Left ventricle myocardium inferior (tissue), 1 donor: ENCODE data around the gene SLC12A9. TPM values are rescaled to one million over a fixed set of nuclear protein-coding genes. Genes with fewer than 3 reads are reported as not detected.
"Not testable (repeated sequence)": the region's sequence is repeated elsewhere in the genome, so short reads cannot be mapped to it uniquely, and the experiment has no call there.

Experiments used
- DNase-seq: peaks from one replicate; pipeline ENCODE4 v3.0.0-alpha.2; 2020
- H3K27ac ChIP-seq: fragments of 200-600 bp; replicated peaks from 2 replicates; pipeline ENCODE4 v1.8.0; 2021
- H3K27me3 ChIP-seq: fragments of 200-600 bp; 2 replicates; pipeline ENCODE4 v1.8.0; 2021; ENCODE audit warnings: low read depth
- H3K36me3 ChIP-seq: fragments of 200-600 bp; 2 replicates; pipeline ENCODE4 v1.8.0; 2021
- H3K4me1 ChIP-seq: fragments of 200-600 bp; 2 replicates; pipeline ENCODE4 v1.8.0; 2021
- H3K4me3 ChIP-seq: fragments of 200-600 bp; 2 replicates; pipeline ENCODE4 v1.8.0; 2021; ENCODE audit warnings: mild to moderate bottlenecking, moderate library complexity
- H3K9me3 ChIP-seq: fragments of 200-600 bp; replicated peaks from 2 replicates; pipeline ENCODE4 v1.8.0; 2021
- CTCF ChIP-seq: fragments of 200-600 bp; IDR thresholded peaks from 2 replicates; pipeline ENCODE4 v1.8.0; 2021; ENCODE audit warnings: antibody characterized with exemption, mild to moderate bottlenecking, borderline replicate concordance
- intact Hi-C: fragments of 100-400 bp; cut with micrococcal nuclease; formaldehyde crosslinking; loops from one replicate; pipeline ENCODE4 v1.11.0; 2022
- total RNA-seq: library from RNA; stranded (reverse); fragmentation: NEBNext Ultra II Directional; extraction: Animal tissue kit (Norgen Biotek cat#: 25700); gene quantifications from one replicate; pipeline ENCODE4 v1.2.1, GENCODE V29; 2021
- donor health status: DM: no; HTN: yes; CAD: no; lungs with severe emphysema.

The SLC12A9 gene
- total RNA-seq, 1 donor from 2014 or later: 10.9 TPM

- Histone ChIP-seq H3K9me3 (no peaks in the 10 kb centered on the region), H3K36me3 (no peaks in the 10 kb centered on the region), H3K27ac (no peak overlapping the region), H3K27me3 (no peaks in the 10 kb centered on the region), H3K4me1 (peaks cover 9% of the 10 kb centered on the region), H3K4me3 (no peak overlapping the region)
- intact Hi-C loops: no loop called here
- no peak for TF ChIP-seq CTCF
- no peak for DNase-seq
Measured at GRCh38 chr7:100847360-100847759, 5.2 kb upstream of the SLC12A9 start.

DNA sequence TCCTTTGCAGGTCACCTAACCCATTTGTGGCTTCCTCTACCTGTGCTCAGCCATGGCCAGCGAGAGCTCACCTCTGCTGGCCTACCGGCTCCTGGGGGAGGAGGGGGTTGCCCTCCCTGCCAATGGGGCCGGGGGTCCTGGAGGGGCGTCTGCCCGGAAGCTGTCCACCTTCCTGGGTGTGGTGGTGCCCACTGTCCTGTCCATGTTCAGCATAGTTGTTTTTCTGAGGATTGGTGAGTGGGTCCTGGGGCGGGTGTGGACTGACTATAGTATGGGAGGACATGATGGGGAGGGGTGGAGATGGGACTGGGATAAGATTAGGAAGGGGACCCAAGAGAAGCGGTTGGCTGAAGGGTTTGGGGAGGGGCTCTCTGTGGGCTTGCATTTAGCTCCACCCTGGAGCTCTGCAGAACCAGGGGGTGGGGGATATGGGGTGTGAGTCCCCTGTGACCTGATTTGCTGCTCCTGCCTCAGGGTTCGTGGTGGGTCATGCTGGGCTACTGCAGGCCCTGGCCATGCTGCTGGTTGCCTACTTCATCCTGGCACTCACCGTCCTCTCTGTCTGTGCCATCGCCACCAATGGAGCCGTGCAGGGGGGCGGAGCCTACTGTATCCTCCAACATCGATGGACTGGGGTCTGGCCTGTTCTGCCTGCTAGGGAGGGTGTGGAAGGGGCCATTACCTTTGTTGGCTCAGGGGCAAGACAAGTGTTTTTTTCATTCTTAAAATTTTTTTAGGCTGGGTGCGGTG is 1.8 kb downstream of the SLC12A9 start:
- DNase-seq: no peak
- no peak overlapping the region for H3K27ac ChIP-seq
- H3K27me3 ChIP-seq: no peaks in the 10 kb centered on the region
- no peaks in the 10 kb centered on the region for H3K9me3 ChIP-seq
- intact Hi-C loops: loop anchor here (5.0 kb wide), 1 partner anchor 47 kb away; no protein-coding TSS in a partner anchor
- no peak overlapping the region for H3K4me3 ChIP-seq
- peaks cover 18% of the 10 kb centered on the region for H3K4me1 ChIP-seq
- TF ChIP-seq CTCF: no peak
- peaks cover 4% of the 10 kb centered on the region for H3K36me3 ChIP-seq

GRCh38 chr7:100854899-100855298 is 2.4 kb downstream of the SLC12A9 start:
- H3K27me3 ChIP-seq, H3K4me3 ChIP-seq, DNase-seq, H3K9me3 ChIP-seq, H3K36me3 ChIP-seq, H3K27ac ChIP-seq: not testable (repeated sequence)
- peaks cover 18% of the 10 kb centered on the region for H3K4me1 ChIP-seq
- intact Hi-C loops: loop anchor here (5.0 kb wide), 1 partner anchor 48 kb away; no protein-coding TSS in a partner anchor

DNA sequence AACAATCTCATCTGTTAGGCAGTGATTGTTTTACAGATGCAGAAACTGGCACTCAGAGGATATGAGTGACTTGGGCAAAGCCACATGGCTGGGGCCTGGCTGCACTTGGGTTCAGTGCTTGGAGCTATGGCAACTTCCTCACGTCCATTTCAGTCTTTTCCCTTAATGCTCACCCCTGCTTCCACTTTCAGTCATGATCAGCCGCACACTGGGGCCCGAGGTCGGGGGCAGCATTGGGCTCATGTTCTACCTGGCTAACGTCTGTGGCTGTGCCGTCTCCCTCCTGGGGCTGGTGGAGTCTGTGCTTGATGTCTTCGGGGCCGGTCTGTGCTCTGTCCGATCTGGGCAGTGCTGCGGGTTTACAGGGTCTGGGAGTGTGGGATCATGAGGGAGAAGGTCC is 3.0 kb downstream of the SLC12A9 start:
- intact Hi-C loops: no loop called here
- no peak for DNase-seq
- Histone ChIP-seq H3K9me3 (no peaks in the 10 kb centered on the region), H3K4me3 (no peak overlapping the region), H3K27ac (no peak overlapping the region), H3K27me3 (no peaks in the 10 kb centered on the region), H3K36me3 (peaks cover 13% of the 10 kb centered on the region), H3K4me1 (peaks cover 18% of the 10 kb centered on the region)
- TF ChIP-seq CTCF: no peak

DNA sequence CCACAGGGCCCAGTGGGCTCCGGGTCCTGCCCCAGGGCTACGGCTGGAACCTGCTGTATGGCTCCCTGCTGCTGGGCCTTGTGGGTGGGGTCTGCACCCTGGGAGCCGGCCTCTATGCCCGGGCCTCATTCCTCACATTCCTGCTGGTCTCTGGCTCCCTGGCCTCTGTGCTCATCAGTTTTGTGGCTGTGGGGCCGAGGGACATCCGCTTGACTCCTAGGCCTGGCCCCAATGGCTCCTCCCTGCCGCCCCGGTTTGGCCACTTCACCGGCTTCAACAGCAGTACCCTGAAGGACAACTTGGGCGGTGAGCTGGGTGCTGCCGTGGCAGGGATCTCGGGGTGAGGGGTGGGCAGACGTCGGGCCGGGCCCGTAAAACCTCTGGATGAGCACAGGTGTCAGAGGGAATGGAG is 4.4 kb downstream of the SLC12A9 start:
- no peaks in the 10 kb centered on the region for H3K27me3 ChIP-seq
- H3K4me1 ChIP-seq: peaks cover 14% of the 10 kb centered on the region
- DNase-seq: no peak
- TF ChIP-seq CTCF: no peak
- intact Hi-C loops: no loop called here
- H3K36me3 ChIP-seq: peaks cover 26% of the 10 kb centered on the region
- H3K27ac ChIP-seq: no peak overlapping the region
- H3K9me3 ChIP-seq: no peaks in the 10 kb centered on the region
- H3K4me3 ChIP-seq: no peak overlapping the region

GRCh38 chr7:100859856-100860255 is 7.3 kb downstream of the SLC12A9 start:
- no peak for TF ChIP-seq CTCF
- intact Hi-C loops: no loop called here
- no peak overlapping the region for H3K27ac ChIP-seq
- no peak for DNase-seq
- H3K4me3 ChIP-seq: no peak overlapping the region
- peaks cover 11% of the 10 kb centered on the region for H3K4me1 ChIP-seq
- no peaks in the 10 kb centered on the region for H3K27me3 ChIP-seq
- peaks cover 26% of the 10 kb centered on the region for H3K36me3 ChIP-seq
- H3K9me3 ChIP-seq: no peaks in the 10 kb centered on the region
